Gastroesophageal sphincter (tissue), 4 donors: ENCODE data around the gene TECPR2. TPM values are rescaled to one million over a fixed set of nuclear protein-coding genes. Genes with fewer than 3 reads are reported as not detected.

Source experiments
- ATAC-seq: fragments of 150-250 bp; one replicate; pipeline ENCODE4 v1.9.1; 2016; ENCODE audit warnings: mild to moderate bottlenecking, moderate library complexity
- H3K27ac ChIP-seq, 4 donors: fragments of 200-600 bp; sonication (generic) in 3 of 4; 1 replicate in 3 of 4; 2 replicates in 1 of 4; pipeline ENCODE4 v1.5.1; 2016 to 2019
- H3K27me3 ChIP-seq: fragments of 200-600 bp; sonication (generic); one replicate; pipeline ENCODE4 v1.5.1; 2019
- H3K36me3 ChIP-seq, 2 donors: fragments of 200-600 bp; sonication (generic); one replicate each; pipeline ENCODE4 v1.5.1; 2019; ENCODE audit warnings: control low read depth in 1 of 2
- H3K4me1 ChIP-seq, 3 donors: fragments of 200-600 bp; sonication (generic); 1 replicate in 2 of 3; 2 replicates in 1 of 3; pipeline ENCODE4 v1.5.1; 2016 to 2019; ENCODE audit warnings: control low read depth in 2 of 3
- H3K4me3 ChIP-seq, 2 donors: fragments of 200-600 bp; sonication (generic); one replicate each; pipeline ENCODE4 v1.5.1; 2019; ENCODE audit warnings: mild to moderate bottlenecking in 1 of 2, moderate library complexity in 1 of 2
- H3K9me3 ChIP-seq, 3 donors: fragments of 200-600 bp; sonication (generic); one replicate each; pipeline ENCODE4 v1.5.1; 2017 to 2019; ENCODE audit warnings: control low read depth in 2 of 3
- EP300 ChIP-seq: sonication (generic); formaldehyde crosslinking; IDR thresholded peaks from one replicate; pipeline ENCODE4 v1.6.1; 2017; ENCODE audit warnings: antibody characterized with exemption, mild to moderate bottlenecking
- POLR2A ChIP-seq, 2 donors: fragments of 450-650 bp; IDR thresholded peaks; one replicate each; pipeline ENCODE4 v1.6.1; 2017; ENCODE audit warnings: antibody characterized with exemption in 2 of 2, mild to moderate bottlenecking in 2 of 2, moderate library complexity in 1 of 2
- POLR2AphosphoS5 ChIP-seq: sonication (generic); formaldehyde crosslinking; IDR thresholded peaks from one replicate; pipeline ENCODE4 v1.6.1; 2017; ENCODE audit warnings: antibody characterized with exemption
- WGBS, 2 donors: methylation state at CpG; one replicate each; pipeline ENCODE4 v1.1.5; 2018; ENCODE audit warnings: low coverage in 1 of 2; 5-methylcytosine and 5-hydroxymethylcytosine counted together
- total RNA-seq, 4 donors: library from RNA; depleted of rRNA; stranded (reverse); fragments of >200 nt; gene quantifications; one replicate each; pipeline ENCODE4 v1.1.0, GENCODE V29; 2016
- TF ChIP-seq, protein P1 (sequence below), 4 experiments: fragments of 200-600 bp in 2 of 4; fragments of 450-650 bp in 2 of 4; sonication (generic) in 1 of 4; IDR thresholded peaks; one replicate each; pipeline ENCODE4 v1.5.1; 2017 to 2019; ENCODE audit warnings: antibody characterized with exemption in 4 of 4, mild to moderate bottlenecking in 2 of 4, moderate library complexity in 2 of 4

Gene TECPR2
- total RNA-seq, 4 donors from 2014 or later = 26.0 to 57.2 (median 30.5) TPM

DNA sequence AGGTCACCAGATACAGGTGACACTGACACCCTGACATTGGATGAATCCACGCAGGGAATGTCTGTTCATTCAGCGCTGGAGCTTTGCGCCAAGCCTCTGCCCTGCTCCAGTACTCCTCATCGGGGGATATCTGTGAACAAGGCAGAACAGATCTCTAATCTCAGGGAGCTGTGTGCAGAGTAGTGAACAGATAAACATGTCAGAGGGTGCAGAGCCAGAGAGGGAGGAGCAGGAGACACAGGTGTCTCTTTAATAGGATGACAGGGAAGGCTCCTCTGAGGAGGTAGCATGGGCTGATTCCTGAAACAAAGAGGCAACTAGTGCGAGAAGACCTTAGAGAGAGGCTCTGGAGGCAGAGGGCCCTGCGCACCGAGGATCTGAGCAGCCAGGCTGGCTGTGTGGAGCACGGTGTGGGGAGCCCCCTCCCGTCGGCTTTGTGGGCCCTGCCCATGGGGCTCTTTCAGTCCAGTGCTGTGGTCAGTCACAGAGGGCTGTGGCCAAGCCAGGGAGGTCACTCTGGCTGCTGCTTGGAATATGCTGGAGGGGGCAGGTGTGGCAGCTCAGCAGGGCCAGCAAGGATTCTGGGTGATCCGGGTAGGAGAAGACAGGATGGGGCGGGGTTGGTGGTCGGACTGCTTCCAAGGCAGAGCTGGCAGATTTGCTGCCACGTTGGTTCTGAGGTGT is 55.6 kb downstream of the TECPR2 start:
- Histone ChIP-seq H3K4me3 (no peak overlapping the region), H3K27ac (no peak overlapping the region), H3K36me3 (peaks cover 0 to 47% of the 10 kb centered on the region in 2 donors), H3K9me3 (no peaks in the 10 kb centered on the region), H3K27me3 (no peaks in the 10 kb centered on the region), H3K4me1 (peaks cover 0 to 5% (median 0%) of the 10 kb centered on the region in 3 donors)
- no peak for TF ChIP-seq EP300
- TF ChIP-seq, protein P1, sequence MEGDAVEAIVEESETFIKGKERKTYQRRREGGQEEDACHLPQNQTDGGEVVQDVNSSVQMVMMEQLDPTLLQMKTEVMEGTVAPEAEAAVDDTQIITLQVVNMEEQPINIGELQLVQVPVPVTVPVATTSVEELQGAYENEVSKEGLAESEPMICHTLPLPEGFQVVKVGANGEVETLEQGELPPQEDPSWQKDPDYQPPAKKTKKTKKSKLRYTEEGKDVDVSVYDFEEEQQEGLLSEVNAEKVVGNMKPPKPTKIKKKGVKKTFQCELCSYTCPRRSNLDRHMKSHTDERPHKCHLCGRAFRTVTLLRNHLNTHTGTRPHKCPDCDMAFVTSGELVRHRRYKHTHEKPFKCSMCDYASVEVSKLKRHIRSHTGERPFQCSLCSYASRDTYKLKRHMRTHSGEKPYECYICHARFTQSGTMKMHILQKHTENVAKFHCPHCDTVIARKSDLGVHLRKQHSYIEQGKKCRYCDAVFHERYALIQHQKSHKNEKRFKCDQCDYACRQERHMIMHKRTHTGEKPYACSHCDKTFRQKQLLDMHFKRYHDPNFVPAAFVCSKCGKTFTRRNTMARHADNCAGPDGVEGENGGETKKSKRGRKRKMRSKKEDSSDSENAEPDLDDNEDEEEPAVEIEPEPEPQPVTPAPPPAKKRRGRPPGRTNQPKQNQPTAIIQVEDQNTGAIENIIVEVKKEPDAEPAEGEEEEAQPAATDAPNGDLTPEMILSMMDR (IDR thresholded peaks at IDR 0.05) = no peak
- no peak for TF ChIP-seq POLR2AphosphoS5
- no peak for TF ChIP-seq POLR2A (IDR thresholded peaks at IDR 0.05)
- no peak for ATAC-seq
- 77 to 78% methylated on average over 5 to 10 of the region's 14 CpGs for WGBS, 2 donors

DNA sequence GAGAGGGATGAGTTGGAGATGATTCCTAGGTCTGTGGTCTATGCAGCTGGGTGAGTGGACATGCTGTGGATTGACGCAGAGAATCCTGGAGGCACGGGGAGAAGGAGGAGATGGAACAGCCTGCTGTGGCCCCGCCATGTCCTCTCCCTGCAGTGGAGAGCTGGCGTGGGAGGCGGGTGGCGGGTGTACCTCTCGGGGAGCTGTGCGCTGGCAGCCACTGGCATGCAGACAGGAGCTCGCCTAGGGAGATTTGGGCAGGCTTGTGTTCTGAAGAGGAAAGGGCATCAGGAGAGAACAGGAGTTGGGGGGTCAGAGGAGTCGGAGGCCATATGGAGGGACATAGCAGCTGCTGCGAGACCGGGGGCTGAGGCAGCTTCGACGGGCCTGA is 56.1 kb downstream of the TECPR2 start:
- ATAC-seq = no peak
- H3K4me3 ChIP-seq = no peak overlapping the region

DNA sequence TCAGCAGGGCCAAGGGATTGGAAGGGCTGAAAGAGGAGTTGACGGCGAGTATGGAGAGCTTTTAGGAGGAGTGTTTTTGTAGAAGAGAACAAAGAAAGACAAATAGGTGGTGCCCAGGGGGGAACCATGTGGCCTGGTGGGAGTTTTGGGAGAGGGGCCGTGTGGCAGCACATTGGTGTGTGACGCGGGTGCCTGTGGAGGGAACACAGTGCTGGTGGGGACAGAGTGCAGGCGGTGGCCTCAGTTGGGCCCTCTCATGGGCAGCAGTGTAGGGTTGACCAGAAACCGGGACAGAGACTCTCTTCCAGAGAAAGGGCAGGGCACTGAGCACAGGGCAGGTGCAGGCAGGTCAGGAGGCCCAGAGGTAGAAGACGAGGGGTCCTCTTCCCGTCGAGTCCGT is 56.5 kb downstream of the TECPR2 start:
- 92 to 97% methylated on average over 7 of the region's 11 CpGs for WGBS, 2 donors
- Histone ChIP-seq H3K36me3 (peaks cover 0 to 45% of the 10 kb centered on the region in 2 donors), H3K9me3 (no peaks in the 10 kb centered on the region), H3K27me3 (no peaks in the 10 kb centered on the region), H3K27ac (no peak overlapping the region), H3K4me1 (peaks cover 0 to 5% (median 0%) of the 10 kb centered on the region in 3 donors), H3K4me3 (no peak overlapping the region)
- TF ChIP-seq POLR2AphosphoS5 = no peak
- TF ChIP-seq, protein P1 (IDR thresholded peaks at IDR 0.05) = no peak
- TF ChIP-seq POLR2A (IDR thresholded peaks at IDR 0.05) = no peak
- ATAC-seq = no peak

More for the DNA sequence above, 56.1 kb downstream of the TECPR2 start:
- Histone ChIP-seq H3K27me3 (no peaks in the 10 kb centered on the region), H3K4me1 (peaks cover 0 to 5% (median 0%) of the 10 kb centered on the region in 3 donors), H3K9me3 (no peaks in the 10 kb centered on the region), H3K27ac (no peak overlapping the region), H3K36me3 (peaks cover 0 to 45% of the 10 kb centered on the region in 2 donors)
- TF ChIP-seq, protein P1 (IDR thresholded peaks at IDR 0.05) = no peak
- TF ChIP-seq EP300 (no peak), POLR2AphosphoS5 (no peak), POLR2A (IDR thresholded peaks at IDR 0.05) (no peak)
- WGBS, 2 donors = 89% methylated on average over 4 to 14 of the region's 14 CpGs

DNA sequence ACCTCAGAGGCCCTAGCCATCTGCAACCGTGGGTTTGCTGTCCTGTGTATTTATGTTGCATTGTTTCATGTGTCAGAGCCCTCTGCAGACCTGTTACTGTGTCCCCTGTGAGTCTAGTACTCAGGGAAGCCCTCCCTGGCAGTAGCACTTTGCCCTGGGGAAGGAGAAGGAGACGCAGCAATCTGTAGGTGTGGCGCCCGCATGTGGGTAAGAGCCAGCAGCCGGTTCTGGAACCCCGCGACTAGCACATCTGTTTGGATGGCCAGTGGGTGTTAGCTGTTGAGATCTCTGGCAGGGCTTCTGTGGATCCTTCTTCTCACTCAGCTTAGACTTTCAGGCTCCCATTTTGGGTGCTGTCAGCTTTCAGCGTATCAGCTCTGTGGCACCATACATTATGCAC is 57.0 kb downstream of the TECPR2 start:
- WGBS, 2 donors = 86 to 100% methylated on average over 1 of the region's 8 CpGs
- no peak for ATAC-seq
- Histone ChIP-seq H3K27ac (no peak overlapping the region), H3K36me3 (peaks cover 0 to 45% of the 10 kb centered on the region in 2 donors), H3K4me1 (peaks cover 0 to 5% (median 0%) of the 10 kb centered on the region in 3 donors), H3K9me3 (no peaks in the 10 kb centered on the region), H3K27me3 (no peaks in the 10 kb centered on the region), H3K4me3 (no peak overlapping the region)
- TF ChIP-seq EP300 (no peak), POLR2AphosphoS5 (no peak), POLR2A (IDR thresholded peaks at IDR 0.05) (no peak)
- TF ChIP-seq, protein P1 (IDR thresholded peaks at IDR 0.05) = no peak
